HG03280 (cell line): ENCODE data around the gene SECISBP2L.
"Not testable (repeated sequence)": the region's sequence is repeated elsewhere in the genome, so short reads cannot be mapped to it uniquely, and the experiment has no call there.

Experiments
- ATAC-seq: cut with Tn5 transposase; IDR thresholded peaks from one replicate; pipeline ENCODE4 v1.9.1; 2021; ENCODE audit warnings: mild to moderate bottlenecking, moderate library complexity; ENCODE audit not compliant: unreplicated experiment

The SECISBP2L gene

GRCh38 chr15:48996276-48996675, 50.0 kb downstream of the SECISBP2L start:
- no peak for ATAC-seq

- no peak for ATAC-seq
Observed at GRCh38 chr15:48993380-48993779, 52.9 kb downstream of the SECISBP2L start.

DNA sequence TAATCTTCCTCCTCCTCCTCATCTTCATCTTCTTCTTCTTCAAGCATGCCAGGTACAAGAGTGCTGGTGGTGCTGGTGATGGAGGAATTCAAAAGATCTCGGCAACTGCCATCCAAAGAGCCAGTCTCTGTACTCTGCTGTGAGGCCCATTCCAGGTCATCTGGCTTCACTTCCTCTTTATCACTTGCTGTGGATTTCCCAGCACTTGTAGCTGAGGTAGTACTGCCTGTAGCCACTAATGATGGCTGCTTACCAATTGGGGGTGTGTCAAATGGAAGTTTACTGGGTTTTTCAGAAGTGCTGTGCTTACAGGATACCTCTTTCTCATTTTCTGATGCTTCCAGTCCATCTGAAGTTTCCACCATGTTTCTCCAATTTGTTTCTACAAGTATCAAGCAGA, 53.7 kb downstream of the SECISBP2L start:
- peak; percentile 80 for ATAC-seq

DNA sequence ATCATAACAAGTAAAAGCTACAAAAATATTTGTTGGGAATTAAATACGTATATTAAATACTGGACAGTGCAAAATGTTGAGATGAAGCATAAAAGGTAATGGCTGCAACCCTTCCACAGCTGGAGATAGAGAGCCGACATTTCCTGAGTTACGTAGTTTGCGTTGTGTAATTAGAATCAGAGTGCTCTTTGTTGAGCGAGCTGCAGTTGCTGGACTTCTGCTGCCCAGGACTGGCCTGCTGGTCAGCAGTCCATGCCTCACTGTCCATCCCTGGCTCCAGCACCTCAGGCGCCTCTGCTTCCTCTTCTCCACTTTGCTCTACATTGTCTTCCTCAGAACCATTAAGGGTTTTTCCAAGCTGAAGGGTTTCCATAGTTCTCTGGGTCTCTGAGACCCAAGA, 54.1 kb downstream of the SECISBP2L start:
- no peak for ATAC-seq

- ATAC-seq: no peak
Observed at GRCh38 chr15:48989170-48989569, 57.1 kb downstream of the SECISBP2L start.

DNA sequence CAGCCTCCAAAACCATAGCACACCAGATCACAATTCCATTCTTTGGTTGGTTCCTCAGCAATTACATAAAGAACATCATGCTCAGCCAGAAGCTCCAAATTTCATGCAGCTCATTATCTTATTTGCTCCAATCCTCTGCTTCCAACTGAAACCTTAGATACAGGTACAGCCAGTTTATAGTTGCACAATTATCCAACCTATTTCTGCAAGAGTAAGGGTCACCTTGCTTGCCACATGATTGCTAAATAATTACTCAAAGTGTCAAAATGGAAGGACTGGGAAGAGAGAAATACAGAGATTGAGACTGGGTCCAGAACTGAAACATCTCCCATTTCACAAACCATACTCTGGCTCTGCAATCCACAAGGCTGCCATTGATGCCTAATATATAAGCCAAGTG, 59.1 kb downstream of the SECISBP2L start:
- ATAC-seq: no peak

DNA sequence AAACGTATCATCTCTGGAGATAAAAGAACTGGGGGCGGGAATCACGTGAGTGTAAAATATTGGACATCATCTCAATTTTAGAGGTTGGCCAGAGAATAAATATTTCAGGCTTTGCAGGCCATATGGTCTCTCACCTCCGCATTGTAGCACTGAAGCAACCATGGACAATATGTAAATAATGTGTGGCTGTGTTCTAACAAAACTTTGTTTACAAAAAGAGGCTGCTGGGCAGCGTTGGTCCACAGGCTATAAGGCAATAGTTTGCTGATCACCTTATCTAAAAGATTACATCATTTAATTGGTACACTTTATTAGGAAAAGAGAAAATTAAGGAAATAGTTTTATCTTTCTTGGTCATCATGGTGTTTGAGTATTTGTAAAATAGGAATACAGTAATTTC, 60.0 kb downstream of the SECISBP2L start:
- ATAC-seq: no peak

DNA sequence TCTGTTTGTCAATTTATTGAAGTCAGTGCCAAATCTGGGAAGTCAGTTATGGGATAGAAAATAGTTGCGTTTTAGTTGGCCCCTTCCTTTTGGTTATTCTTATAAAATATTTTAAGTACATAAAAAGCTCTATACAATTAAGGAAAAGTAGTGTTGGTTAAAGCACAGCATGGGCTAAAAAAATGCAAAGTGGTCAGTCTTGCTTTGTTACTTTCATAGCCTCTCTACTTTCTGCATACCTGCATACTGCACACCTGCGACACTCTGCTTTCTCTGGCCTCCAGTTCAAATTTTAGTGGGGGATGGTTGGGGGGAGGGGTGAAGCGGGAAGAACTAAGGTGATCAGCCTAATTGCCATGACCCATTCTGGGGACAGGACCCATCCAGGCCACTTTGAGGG, 60.7 kb downstream of the SECISBP2L start:
- ATAC-seq: no peak

GRCh38 chr15:48984811-48985352, 61.4 kb downstream of the SECISBP2L start:
- no peak for ATAC-seq

- no peak for ATAC-seq
Observed at GRCh38 chr15:48984021-48984710, 62.1 kb downstream of the SECISBP2L start.

- no peak for ATAC-seq
Observed at GRCh38 chr15:48983300-48983699, 62.9 kb downstream of the SECISBP2L start.

- ATAC-seq: no peak
Observed at GRCh38 chr15:48981941-48982340, 64.3 kb downstream of the SECISBP2L start.

GRCh38 chr15:48978638-48979037, 67.6 kb downstream of the SECISBP2L start:
- no peak for ATAC-seq

- no peak for ATAC-seq
Observed at GRCh38 chr15:48976444-48977088, 69.7 kb downstream of the SECISBP2L start.

GRCh38 chr15:48975472-48976419, 70.5 kb downstream of the SECISBP2L start:
- ATAC-seq: peak; percentile 96

- ATAC-seq: no peak
Observed at GRCh38 chr15:48974882-48975281, 71.4 kb downstream of the SECISBP2L start.

DNA sequence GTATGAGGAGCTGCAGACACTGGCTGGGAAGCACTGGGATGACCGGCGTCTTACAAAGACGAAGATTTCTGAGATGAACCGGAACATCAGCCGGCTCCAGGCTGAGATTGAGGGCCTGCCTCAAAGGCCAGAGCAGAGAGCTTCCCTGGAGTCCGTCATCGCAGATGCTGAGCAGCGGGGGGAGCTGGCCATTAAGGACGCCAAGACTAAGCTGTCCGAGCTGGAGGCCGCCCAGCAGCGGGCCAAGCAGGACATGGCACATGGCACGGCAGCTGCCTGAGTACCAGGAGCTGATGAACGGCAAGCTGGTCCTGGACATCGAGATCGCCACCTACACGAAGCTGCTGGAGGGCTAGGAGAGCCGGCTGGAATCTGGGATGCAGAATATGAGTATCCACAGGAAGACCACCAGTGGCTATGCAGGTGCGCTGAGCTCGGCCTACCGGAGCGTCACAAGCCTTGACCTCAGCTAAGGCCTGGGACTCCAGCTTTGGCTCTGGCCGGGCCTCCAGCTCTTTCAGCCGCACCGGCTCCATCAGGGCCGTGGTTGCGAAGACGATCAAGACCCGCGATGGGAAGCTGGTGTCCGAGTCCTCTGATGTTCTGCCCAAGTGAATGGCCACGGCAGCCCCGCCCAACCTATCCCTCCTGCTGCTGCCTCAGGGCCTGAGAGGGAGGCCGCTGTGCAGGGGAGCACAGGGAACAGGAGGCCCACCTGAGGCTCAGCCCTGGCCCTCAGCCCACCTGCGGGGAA, 73.3 kb downstream of the SECISBP2L start:
- ATAC-seq: no peak

DNA sequence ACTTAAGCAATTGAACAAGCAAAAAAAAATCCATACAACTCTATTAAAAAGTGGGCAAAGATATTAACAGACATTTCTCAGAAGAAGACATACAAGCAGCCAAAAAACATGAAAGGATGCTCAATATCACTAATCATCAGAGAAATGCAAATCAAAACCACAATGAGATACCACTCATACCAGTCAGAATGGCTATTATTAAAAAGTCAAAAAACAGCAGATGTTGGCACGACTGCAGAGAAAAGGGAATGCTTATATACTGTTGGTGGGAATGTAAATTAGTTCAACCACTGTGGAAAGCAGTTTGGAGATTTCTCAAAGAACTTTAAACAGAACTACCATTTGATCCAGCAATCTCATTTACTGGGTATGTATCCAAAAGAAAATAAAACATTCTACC, 75.3 kb downstream of the SECISBP2L start:
- not testable (repeated sequence) for ATAC-seq

- ATAC-seq: no peak
Observed at GRCh38 chr15:48968066-48968465, 78.2 kb downstream of the SECISBP2L start.

- ATAC-seq: no peak
Observed at GRCh38 chr15:48967336-48967735, 78.9 kb downstream of the SECISBP2L start.
